Activated CD4-positive, alpha-beta T cell treated with anti-CD3 and anti-CD28 coated beads, Interleukin-10, Interleukin-2, amounts not matched to agents 100 ng/mL and 50 ng/mL, durations not matched to agents 16 hours and 8 hours (primary cell): Measurements from ENCODE around the gene JAZF1.

Experiments used
- DNase-seq: peaks from one replicate; pipeline ENCODE4 v3.0.0-alpha.2; 2020

The JAZF1 gene

DNA sequence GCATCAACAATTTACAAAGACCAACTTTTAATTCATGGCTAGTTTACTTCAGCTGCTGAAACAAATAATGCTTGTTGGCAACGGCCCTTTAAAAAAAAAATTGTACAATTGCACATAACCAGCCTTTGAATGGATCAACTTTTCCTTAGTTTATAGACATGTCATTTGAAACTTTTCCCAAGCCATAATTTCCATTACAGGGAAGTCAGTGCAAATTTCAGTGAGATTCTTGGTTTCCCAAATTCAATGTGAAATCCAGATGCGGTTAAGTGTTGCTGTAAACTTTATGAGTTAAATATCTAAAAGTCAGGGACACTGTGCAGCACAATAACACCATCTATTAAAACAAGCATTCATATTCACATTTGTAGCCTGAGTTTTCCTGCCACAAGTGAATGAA lies 182.2 kb downstream of the JAZF1 start:
- no peak for DNase-seq

DNA sequence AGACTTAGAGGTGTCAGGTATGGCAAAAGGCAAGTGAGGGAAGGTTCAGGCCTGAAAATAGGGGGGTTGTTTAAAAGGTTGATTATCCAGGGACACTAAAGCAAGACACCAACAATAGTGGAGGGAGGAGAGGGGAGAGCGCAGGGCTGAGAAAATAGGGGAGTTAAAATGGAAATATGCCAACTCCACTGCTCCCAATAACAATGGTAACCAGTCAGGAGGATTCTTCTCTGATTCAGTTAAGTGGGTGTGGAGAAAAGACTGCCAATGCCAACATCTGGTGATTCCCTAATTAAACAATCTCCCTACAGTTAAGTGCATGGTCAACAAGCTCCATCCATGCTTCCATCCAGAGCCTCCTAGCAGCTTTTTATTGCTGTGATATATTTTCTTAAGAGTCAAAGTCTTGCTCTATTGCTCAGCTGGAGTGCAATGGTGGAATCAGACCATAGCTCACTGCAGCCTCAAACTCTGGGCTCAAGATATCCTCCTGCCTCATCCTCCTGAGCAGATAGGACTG lies 183.3 kb downstream of the JAZF1 start:
- DNase-seq: no peak

DNA sequence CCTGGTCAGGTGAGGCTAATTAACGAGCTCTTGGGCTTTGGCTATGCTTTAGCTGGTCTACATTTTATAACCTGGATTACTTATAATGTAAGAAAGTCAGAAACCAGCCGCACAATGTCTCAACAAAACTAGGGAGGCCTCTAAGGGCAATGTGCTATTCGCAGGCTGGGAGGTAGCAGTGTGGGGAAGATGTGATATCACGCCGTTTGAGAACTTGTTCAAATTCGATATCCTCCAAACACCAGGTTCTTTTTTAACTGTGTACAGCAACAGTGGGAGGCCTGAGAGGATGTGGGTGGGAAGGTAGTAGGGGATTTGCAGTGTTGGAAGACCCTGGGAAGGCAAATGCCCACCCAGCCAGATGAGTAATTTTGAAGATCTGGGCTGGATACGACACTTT lies 184.5 kb downstream of the JAZF1 start:
- DNase-seq: no peak

GRCh38 chr7:27995228-27995627 lies 185.4 kb downstream of the JAZF1 start:
- no peak for DNase-seq

GRCh38 chr7:27994639-27995038 lies 186.0 kb downstream of the JAZF1 start:
- DNase-seq: no peak

- DNase-seq: no peak
These were observed 187.7 kb downstream of the JAZF1 start for GRCh38 chr7:27992755-27993493.

DNA sequence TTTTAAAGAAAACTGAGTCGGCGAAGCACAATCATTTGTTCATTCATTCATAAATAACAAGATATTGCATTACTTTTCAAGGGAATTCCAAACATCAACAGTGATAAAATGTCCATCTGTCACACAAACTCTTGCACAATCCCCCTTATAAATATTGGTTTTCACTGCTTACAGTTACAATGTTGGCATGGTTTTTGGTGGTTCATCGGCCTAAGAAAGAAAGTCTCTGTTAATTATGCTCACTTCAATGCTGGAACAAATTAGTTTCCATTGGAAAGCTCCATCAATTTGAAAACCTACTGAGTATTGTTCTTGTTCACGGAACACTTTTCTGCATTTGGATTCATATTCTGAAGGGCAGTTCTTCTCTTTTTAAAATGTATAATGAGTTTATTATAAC lies 188.5 kb downstream of the JAZF1 start:
- no peak for DNase-seq

DNA sequence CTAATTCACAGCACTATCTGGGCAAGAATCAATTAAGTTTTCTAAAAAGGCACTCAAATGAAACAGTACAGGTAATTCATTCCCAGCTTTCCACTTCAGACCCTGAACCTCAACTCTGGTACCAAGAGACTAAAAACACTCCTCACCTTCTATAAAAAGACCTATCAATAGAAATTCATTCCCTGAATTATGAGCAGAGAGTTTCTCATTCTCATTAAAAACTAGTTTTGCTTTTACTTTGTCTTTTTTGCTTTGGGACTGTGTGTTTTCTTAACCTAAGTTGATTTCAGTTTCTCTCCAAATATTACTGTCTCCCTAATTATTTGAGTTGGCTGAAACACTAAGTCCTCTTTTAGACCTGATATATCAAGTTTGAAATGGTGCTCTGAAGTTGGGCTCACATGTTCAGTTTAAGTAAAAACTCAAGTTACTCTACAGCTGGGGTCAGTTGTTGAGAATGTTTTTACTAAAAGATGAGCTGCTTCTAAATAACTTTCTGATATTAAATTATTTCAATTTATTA lies 189.5 kb downstream of the JAZF1 start:
- DNase-seq: no peak

DNA sequence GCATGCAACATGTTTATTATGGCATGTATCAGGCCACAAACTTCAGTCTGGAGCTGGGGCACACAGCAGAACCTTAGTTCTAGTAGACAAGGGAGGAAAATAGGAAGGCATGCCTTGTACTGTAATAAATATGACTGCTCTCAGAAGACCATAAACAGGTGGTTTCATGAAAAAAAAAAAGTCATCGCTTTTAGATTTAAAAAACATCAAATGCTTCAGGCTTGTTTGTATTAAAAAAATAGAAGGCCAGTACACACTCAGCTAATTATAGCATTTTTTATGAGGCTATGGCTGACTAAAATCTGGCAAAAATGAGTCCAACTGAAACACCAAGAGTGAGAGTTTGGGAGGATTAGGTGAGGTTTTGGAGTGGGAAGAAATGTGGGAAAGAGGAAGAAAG lies 204.1 kb downstream of the JAZF1 start:
- DNase-seq: no peak

GRCh38 chr7:27973625-27974024 lies 207.0 kb downstream of the JAZF1 start:
- no peak for DNase-seq

GRCh38 chr7:27972276-27972675 lies 208.3 kb downstream of the JAZF1 start:
- peak; percentile 64 for DNase-seq

- peak; percentile 57 for DNase-seq
These were observed 209.3 kb downstream of the JAZF1 start for GRCh38 chr7:27971171-27971812.

- DNase-seq: peak; percentile 25
These were observed 210.2 kb downstream of the JAZF1 start for GRCh38 chr7:27970350-27970749.

GRCh38 chr7:27969346-27969745 lies 211.2 kb downstream of the JAZF1 start:
- no peak for DNase-seq

GRCh38 chr7:27967639-27968038 lies 213.0 kb downstream of the JAZF1 start:
- DNase-seq: peak; percentile 47

DNA sequence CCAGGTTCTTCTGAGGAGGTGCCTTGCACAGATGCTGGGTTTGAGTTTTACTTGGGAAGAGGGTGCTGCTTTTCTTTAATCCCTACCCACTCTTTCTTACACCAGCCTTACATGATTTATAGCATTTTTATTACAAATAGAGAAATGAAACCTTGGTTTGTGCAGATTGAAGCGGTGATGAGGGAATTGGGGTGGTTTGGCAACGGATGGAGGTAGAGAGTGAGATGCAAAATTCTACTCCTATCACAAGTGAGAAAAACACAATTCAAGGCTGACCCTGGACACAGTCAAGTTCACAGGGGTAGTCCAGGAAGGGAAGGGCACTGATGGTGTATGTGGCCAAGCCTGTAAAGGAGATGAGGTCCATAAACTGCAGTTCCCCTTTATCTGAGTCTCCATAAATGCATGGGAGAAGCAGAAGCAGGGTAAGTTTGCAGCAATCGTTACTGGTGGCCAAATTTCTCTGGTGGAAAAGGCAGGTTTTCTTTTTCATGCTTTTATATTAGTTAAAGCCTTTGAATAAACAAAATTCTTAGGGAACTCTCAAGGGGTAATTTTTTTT lies 214.3 kb downstream of the JAZF1 start:
- no peak for DNase-seq

- DNase-seq: no peak
These were observed 214.9 kb downstream of the JAZF1 start for GRCh38 chr7:27965650-27966049.

DNA sequence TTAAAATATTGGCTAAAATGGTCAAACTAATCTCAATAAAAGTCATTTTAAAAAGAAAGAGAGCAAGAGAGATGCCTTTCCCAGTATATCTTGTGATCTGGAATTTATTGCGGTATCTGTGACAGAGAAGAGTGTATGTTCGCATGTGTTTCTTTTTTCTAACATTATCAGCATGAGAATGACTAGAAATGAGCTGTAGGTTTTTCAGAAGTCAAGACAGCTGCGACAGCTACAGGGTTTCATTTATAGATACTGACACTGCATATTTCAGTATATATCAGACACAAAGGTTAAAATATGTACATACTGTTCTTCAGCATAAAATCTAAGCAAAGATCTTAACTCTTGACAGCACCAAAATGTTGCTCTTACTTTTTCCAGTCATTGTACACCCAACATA lies 215.8 kb downstream of the JAZF1 start:
- DNase-seq: no peak

GRCh38 chr7:27963056-27963455 lies 217.5 kb downstream of the JAZF1 start:
- no peak for DNase-seq

- no peak for DNase-seq
These were observed 218.3 kb downstream of the JAZF1 start for GRCh38 chr7:27962273-27962672.

GRCh38 chr7:27961255-27961654 lies 219.3 kb downstream of the JAZF1 start:
- no peak for DNase-seq

DNA sequence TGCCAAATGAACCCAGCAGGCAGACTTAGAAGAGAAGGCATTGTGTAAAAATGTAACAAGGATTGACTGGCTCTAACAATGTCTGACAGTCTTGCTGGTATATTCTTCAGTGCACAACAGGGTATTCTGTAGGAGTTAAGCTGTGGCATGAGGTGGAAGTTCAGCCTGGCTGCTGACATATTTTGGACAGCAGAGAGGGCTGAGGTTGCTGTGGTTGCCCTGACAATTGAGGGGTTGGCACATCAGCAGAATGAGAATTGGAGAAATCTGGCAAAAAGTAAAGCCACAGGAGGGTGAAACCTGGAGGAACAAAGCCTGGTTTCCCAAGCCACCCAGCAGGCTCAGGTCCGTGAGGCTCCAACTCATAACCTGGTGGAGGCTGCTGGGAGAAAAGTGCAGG lies 220.2 kb downstream of the JAZF1 start:
- DNase-seq: no peak

DNA sequence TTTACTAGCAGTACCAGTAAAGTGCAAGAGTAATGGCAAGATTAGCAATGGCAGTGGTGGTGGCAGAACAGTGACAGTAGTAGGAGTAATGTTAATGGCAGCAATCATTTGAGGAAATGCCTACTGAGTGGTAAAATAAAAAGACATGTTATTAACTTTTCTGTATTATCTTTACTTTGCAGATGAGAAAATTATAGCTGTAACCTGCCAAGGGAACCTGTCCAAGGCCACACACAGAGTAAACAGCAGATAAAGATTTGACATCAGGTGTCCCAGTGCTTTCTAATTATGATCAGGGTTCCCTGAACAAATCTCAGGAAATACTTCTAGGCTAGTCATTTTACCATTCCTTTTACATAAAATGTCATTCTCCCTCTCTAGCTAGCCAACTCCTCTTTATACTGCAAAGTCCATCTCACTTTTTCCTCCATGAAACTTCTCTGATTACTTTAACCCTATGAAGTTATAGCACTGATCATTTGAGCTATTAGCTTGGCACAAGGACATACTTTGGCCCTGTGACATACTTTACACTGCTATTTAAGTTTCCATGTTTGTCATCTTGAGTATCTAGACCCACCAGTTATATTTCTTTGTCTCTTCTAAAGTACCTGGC lies 221.6 kb downstream of the JAZF1 start:
- no peak for DNase-seq

DNA sequence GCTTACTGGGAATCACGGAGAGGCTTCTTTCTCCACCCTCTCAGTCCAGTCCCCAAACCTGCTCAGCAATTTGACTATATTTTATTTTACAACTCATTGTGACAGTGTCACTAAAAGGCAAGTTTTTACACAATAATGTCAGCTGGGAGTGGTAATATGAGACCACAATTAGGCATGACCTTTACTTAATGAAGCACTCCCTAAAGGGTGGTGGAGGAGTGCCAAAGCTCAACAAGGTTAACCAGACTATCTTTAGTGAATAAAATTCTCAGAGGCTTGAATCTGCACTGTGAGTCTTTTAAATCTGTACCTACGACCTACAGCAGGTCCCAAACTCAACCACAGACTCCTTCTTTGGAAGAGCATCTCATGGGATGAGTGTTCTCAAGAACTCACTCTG lies 225.0 kb downstream of the JAZF1 start:
- no peak for DNase-seq
